GM19240 (cell line): ENCODE data around the gene TSPAN2.

Source experiments
- DNase-seq: peaks from one replicate; pipeline ENCODE4 v3.0.0; 2011; ENCODE audit warnings: low spot score; ENCODE audit not compliant: insufficient read length

TSPAN2 gene

DNA sequence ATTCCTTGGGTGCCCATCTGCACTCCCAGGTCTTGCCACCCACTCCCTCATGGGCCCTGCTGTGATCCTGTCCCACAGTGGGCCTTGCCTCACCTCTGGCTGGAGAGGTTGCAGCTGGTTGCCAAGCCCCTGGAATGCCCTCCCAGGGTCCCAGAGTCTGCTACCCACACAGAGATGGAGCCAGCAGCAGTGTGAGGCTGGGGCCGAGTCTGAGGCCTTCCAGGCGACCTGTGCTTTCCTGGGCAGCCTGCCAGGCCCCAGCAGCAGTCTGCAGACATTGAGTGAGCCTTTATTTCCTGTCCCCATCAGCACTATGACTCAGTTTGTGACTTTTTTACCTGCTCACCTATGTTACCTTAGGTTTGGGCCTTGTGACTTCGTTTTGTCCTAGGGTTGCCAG, 25.0 kb upstream of the TSPAN2 start:
- DNase-seq: no peak

DNA sequence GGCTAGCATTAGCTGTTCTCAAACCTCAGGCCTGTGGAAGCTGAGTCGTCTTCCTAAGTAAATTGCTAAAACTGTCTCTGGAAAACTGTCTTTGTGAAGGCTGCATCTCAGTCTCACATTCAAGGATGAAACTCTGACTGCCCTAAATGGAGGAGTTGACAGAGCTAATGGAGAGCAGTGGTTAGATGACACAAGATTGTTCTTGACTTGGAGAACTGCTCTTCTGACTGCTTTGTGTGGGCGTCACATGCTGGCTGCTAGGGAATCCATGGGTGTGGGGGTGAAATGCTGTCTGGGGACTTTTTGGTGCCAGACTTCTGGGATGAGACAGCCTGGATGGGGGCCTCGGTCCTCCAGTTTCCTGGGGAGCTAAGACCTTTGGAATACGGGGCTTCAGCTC, 24.5 kb upstream of the TSPAN2 start:
- no peak for DNase-seq

DNA sequence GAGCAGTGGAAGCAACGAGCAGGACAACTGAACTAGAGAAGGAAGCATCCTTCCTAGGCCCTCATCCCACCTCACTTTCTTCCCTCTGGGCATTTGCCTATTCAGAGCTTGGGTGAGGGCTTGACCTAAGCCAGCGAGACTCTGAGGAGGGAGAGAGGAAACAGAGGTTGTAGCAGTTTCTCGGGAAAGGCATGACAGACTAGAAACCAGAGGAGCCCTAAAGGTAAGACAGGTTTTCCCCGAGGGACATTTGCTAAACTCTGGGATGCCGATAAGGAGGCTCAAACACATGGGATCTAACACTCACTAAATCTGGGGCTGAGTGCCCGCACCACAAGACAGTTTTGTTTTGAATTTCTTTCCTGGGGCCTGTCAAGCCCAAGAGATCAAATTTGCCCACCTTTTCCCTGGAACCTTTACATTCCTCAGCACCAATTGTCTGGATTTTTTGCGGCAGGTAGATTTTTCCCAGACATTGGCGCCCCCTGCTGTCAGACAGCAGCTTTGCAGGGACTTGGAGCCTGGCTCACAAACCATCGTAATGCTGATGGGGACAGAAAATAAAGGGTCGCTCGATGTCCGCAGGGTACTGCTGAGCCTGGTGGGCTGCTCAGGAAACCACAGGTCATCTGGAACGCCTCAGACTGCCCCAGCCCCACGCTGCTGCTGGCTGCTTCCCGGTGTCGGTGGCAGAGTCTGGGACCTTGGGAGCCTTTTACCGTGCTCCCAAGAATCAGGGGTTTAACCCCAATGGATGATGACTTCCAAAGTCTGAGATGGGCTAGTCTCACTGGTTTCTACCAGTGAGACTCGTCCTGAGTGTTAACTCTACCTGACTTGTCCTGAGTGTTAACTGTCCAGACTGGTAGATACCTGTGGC, 23.4 kb upstream of the TSPAN2 start:
- DNase-seq: no peak

DNA sequence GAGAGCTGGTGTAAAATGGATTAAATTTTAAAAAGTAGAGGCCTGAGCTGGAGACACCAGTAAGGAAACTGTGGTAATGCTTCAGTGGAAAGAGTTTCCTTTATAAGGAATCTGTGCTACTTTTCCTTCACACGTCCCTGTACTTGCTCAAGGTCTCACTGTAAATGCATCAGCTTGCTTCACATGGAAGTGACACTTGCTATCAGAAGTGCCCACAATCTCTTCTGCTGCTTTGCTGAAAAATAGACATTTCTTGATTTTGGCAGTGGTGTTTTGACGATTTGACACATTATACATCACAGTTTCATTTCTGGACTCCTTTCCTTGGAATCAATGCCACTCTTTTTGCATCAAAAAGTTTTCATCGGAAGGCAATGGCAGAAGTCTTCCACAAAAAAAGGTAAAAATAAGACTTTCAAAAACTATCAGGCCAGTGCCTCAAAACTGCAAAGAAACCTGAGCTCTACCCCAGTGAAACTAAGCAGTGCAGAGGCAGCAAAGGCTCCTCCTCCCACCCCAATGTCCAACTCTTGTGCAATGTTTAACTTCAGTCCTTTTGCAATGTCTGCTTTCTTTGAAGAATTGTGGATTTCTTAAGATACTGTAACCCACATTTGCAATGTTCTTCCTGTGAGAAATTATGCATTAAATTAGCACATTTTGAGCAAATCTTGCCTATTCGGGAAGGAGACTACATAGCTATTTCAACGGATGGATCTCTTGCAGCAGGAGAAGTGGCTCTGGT, 18.4 kb upstream of the TSPAN2 start:
- no peak for DNase-seq

- DNase-seq: no peak
Observed at GRCh38 chr1:115105831-115106230, 16.5 kb upstream of the TSPAN2 start.

DNA sequence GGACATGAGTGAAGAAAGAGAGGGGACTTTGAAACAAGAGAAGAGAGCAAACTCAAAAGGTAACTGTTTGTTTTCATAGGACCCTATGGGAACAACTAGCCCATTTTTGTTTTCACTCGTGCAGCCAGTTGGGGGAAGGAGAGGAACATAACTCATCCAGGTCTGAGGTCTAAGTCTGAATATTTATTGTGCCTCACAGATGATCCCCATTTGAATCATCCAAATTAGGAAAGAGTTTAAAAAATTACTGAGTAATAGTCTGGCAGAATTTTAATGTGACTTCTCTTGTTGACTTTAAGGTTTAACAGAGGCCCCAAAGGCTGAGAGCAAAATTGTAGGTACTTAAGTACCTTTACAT, 10.4 kb upstream of the TSPAN2 start:
- DNase-seq: no peak

GRCh38 chr1:115098979-115099692, 9.8 kb upstream of the TSPAN2 start:
- peak; percentile 64 for DNase-seq

DNA sequence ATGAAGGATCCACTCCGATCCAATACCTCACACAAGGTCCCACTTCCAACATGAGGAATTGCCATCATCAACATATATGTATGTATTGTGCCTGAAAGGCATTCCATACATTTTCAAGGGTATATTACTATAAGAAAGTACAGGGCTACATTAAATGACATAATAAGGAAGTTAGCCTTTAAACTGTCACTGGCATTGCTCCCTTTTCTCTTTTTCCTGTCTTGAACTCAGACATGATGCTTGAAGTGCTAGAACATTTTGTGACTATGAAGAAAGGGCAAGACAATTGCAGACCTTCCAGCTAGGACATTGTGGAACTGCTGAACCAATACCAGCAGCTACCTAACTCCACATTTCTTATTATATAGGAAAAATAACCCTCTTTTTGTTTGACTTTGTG, 2.9 kb upstream of the TSPAN2 start:
- DNase-seq: no peak

DNA sequence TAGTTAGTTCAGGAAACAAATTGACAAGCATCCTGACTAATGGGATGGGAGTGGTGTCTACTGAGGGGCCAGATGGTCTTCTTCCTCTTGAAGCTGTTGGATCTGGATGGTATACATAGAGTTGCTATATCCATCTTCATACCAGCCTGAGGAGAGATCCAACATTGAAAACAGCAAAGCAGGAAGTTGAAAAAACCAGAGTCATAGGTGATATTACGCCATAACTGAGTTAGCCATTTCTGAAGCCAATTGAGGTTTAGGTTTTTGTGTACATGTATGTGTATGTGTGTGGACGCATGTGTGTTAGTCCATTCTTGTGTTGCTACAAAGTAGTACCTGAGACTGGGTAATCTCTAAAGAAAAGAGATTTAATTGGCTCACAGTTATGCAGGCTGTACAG, 2.3 kb upstream of the TSPAN2 start:
- no peak for DNase-seq

DNA sequence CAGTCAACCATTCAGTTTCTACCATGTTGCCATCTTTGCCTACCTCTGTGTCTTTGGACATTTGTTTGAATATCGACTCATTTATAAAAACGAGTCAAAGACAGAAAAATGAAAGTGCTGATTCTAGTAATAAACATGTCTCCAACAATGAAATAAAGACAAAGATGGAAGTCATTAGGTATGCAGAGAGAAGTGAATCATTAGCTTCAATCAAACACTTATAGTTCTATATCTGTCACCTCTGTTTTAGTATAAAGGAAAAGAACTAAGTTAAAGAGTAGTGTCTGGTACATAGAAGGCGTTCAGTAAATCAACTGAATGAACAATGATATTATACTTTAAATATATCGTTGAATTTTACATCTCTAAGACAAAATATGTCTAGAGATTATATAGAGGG, 1.7 kb upstream of the TSPAN2 start:
- no peak for DNase-seq

DNA sequence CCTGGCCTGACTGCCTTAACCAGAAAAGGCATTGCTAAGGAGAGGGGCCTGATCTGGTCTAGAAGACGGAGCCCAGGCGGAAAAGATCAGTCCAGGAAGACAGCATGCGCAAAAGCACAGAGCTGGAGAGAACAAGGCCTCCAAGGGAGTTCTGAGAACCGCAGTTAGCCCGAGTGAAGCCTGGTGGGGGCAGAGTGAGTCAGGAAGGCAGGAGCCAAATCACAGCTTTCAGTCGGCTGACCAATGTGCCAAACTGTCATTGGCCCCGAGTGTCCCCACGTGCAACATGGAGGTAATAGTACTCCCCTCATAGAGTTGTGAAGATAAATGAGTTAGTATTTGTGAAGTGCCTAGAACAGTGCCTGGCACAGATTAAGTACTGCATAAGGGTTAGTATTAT, 1.2 kb upstream of the TSPAN2 start:
- DNase-seq: no peak

DNA sequence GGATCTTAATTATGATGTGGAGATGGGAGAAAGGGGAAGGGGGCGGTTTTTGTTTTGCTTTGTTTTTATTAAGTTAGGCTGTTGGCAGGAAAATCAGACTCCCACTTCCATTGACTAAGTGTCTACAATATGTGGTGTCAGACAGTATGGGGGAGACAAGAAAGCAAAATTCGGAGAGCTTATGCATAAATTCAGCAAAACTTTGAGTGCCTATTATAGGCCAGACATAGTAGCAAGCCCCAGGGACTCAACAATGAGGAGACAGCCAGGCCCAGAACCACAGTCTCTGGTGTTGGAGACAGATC, 835 bp upstream of the TSPAN2 start:
- DNase-seq: no peak

DNA sequence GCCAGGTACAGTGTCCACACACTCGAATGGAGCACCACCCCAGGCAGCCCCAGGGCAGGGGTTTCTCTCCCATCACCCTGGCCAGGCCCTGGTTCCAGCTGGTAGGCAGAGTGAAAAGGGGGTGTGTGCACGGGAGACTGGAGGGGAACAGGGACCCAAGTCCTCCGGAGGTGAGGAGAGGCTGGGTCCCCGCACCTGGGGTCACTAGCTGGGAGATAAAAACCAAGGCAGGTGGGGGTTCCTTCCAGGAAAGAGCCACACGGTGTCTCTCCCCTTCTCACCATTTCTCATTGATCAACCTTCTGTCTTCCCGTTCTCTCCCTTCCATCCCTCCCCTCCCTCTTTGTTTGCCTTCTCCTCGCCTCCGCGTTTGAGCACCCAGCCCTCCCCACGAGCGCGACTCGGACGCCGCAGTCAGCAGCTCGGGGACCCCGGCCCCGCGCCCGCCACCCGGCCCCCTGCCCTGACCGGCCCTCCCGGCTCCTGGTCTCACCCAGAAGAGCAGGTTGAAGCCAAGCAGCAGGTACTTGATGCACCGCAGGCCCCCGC, 358 bp downstream of the TSPAN2 start:
- no peak for DNase-seq

- DNase-seq: no peak
Observed at GRCh38 chr1:115088115-115088778, 1.1 kb downstream of the TSPAN2 start.

- no peak for DNase-seq
Observed at GRCh38 chr1:115086176-115086830, 3.0 kb downstream of the TSPAN2 start.

DNA sequence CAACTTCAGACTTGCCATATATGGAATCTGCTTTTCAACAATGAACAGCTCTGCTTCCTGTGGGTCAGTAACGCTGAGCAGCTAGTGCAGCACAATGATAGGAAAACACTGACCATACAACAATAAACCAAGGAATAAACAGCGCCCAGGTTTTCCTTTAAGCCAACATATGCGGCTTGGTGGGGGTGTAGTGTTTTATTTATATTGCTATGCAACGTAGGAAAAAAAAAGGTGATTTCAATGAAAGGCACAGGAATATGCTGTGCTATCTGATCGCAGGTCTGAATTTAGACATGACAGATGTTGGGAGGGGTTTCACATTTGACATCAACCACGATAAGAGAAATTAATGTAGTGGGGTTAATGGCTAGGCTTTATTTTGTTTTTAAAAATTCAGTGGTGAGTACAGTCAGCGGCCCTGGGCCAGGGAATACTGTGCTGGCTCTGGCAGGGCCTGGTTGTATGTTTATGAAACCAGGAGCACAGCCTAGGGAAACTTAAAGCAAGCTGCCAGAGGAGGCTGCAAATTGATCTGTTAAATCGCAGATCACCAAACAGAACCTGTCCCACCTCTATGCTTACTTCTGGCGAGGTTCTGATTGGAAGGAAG, 4.3 kb downstream of the TSPAN2 start:
- no peak for DNase-seq

DNA sequence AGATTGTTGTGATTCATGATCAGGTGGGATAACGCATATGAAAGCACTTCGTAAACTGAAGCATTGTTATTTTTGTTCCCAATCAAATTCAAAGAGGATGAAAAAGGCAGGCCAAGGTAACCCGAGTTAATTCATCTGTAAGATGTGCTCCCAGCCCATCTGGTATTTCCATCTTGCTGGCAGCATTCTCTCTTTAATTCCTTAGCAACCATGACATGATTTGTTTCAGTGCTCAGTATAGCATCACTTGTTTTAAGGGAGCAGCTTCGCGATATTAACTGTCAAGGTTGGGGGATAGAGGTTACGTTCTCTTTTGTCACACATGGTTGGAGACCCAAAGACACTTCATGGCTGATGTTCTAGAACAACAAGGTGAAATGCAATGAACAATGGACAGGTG, 6.4 kb downstream of the TSPAN2 start:
- DNase-seq: no peak

DNA sequence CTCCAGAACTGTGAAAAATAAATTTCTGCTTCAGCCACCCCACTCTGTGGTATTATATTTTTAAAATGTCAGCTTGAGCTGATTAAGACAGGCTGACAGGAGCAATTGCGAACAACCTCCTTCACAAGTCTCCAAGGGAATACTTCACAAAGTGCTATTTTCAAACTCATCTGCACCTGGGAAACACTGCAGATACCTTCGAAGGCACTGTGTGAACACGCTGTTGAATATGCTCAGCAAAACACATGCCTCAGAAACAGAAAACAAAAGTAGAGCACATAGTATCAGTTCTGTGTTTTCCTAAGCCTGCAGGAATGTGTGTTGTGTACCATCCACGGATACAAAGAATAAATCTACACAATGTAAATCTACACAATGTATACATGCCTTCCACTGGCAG, 10.6 kb downstream of the TSPAN2 start:
- no peak for DNase-seq

DNA sequence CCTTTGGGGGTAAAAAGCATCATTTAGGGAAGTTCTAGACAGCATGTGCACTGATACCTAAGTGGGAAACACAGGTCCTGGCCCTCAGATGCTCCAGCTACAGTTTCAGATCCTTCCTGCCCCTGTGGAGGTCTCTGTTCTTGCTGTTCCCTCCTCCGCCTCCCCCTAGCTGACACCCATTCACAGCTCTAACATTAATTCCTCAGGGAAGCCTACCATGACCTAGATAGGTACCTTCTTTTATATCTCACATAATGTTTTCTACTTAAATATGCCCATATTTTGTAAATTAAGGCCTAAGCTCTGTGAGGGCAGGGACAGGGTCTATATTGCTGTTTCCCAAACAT, 11.3 kb downstream of the TSPAN2 start:
- DNase-seq: no peak

DNA sequence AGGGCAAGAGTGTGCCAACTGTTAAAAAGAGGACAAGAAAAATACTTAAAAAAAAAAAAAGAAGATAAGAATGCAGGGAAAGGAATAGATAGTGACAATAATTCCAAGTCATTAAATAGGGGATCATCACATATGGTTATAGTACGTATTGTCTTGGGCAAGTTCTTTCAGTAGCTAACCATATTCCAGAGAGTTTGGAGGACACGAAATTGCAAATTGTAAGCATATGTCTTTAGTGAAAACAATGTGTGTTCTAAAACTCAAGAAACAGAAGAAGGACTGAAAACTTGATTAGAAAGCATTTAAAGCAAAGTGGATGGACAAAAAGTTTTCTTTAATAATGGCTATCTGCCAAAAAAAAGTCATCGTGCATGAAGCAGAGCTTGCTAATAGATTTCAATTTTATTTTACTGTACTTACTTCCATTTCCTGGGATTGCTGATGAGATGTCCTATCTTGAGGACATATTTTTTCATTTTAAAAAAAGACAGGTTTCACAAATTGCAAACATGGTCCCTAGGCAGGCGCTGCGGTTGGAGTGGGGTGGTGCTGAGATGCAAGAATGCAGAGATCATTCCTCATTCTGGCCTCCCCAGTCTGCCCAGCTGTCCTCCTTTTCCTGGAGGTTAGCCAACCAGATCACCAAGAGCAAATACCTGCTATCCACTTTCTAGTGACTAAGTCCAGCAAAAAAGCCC, 11.9 kb downstream of the TSPAN2 start:
- DNase-seq: no peak
